Heart left ventricle (tissue), 16 donors: ENCODE data around the gene SRGAP1. TPM values are rescaled to one million over a fixed set of nuclear protein-coding genes. Genes with fewer than 3 reads are reported as not detected.

Source experiments
- ATAC-seq, 4 donors: fragments of 200-7000 bp; cut with Tn5 transposase; one replicate each; pipeline ENCODE4 v1.9.1; 2020 to 2022; ENCODE audit warnings: moderate library complexity in 4 of 4, mild to moderate bottlenecking in 3 of 4, moderate number of reproducible peaks in 1 of 4
- DNase-seq, 5 donors: peaks; one replicate each; pipeline ENCODE4 v3.0.0-alpha.2; 2020
- H3K27ac ChIP-seq, 12 donors: fragments of 200-600 bp; sonication (generic) in 4 of 12; one replicate each; pipeline versions ENCODE4 v1.5.0 to v1.8.0; 2016 to 2022; ENCODE audit warnings: mild to moderate bottlenecking in 2 of 12
- H3K27me3 ChIP-seq, 9 donors: fragments of 200-600 bp; sonication (generic) in 2 of 9; one replicate each; pipeline versions ENCODE4 v1.5.1 to v1.8.0; 2016 to 2022; ENCODE audit warnings: mild to moderate bottlenecking in 3 of 9
- H3K36me3 ChIP-seq, 9 donors: fragments of 200-600 bp; sonication (generic) in 2 of 9; one replicate each; pipeline versions ENCODE4 v1.5.0 to v1.8.0; 2018 to 2022; ENCODE audit warnings: mild to moderate bottlenecking in 2 of 9
- H3K4me1 ChIP-seq, 12 donors: fragments of 200-600 bp; sonication (generic) in 4 of 12; one replicate each; pipeline versions ENCODE4 v1.5.0 to v1.8.0; 2016 to 2022; ENCODE audit warnings: mild to moderate bottlenecking in 3 of 12
- H3K4me3 ChIP-seq, 12 donors: fragments of 200-600 bp; sonication (generic) in 4 of 12; one replicate each; pipeline versions ENCODE4 v1.5.0 to v1.8.0; 2017 to 2022; ENCODE audit warnings: mild to moderate bottlenecking in 9 of 12, moderate library complexity in 4 of 12
- H3K9me3 ChIP-seq, 12 donors: fragments of 200-600 bp; sonication (generic) in 4 of 12; one replicate each; pipeline versions ENCODE4 v1.5.0 to v1.8.0; 2016 to 2022; ENCODE audit warnings: mild to moderate bottlenecking in 1 of 12
- POLR2A ChIP-seq, 2 donors: fragments of 450-650 bp; IDR thresholded peaks; one replicate each; pipeline ENCODE4 v1.6.1; 2017; ENCODE audit warnings: antibody characterized with exemption in 2 of 2, mild to moderate bottlenecking in 2 of 2, moderate library complexity in 2 of 2
- WGBS, 4 donors: extraction: QIAGEN DNeasy Blood & Tissue Kit in 2 of 4; methylation state at CpG; one replicate each; pipeline versions ENCODE4 v1.1.5 to v1.1.7; 2013 to 2018; 5-methylcytosine and 5-hydroxymethylcytosine counted together
- intact Hi-C, 10 donors: fragments of 100-400 bp; cut with DNase I; formaldehyde crosslinking; loops; one replicate each; pipeline versions ENCODE4 v1.11.1 to v1.14.2; 2022
- polyA plus RNA-seq, 2 donors: library from polyadenylated mRNA; stranded (reverse); fragments of 200-250 nt; gene quantifications; one replicate each; pipeline ENCODE4 v1.2.3, GENCODE V29; 2013
- total RNA-seq, 9 donors: library from RNA; depleted of rRNA in 2 of 9; stranded (reverse); fragments of >200 nt in 2 of 9; fragmentation: NEBNext Ultra II Directional in 3 of 9; extraction: Animal tissue kit (Norgen Biotek cat#: 25700) in 3 of 9; gene quantifications; one replicate each; pipeline versions ENCODE4 v1.1.0 to v1.2.4, GENCODE V29; 2016 to 2023
- TF ChIP-seq, protein P1 (sequence below), 12 donors: fragments of 200-600 bp; sonication (generic) in 4 of 12; IDR thresholded peaks; one replicate each; pipeline versions ENCODE4 v1.5.0 to v1.8.0; 2018 to 2022; ENCODE audit warnings: antibody characterized with exemption in 12 of 12, mild to moderate bottlenecking in 5 of 12
- donor health status: ischemic (EF 13 %, LVEDD 7.1; RV severe dilation, severe dysfunction).
- donor health status: healthy with polysubstance abuse.
- donor health status: DM: no; HTN: yes; CAD: no.
- donor health status: DM: no; HTN: no; CAD: no.
- donor health status: ischemic (EF 25% LVEDD 6.9; RV normal size, moderate dysfunction).
- donor health status: ischemic (EF 25% LVEDD 5.7; RV mildly dilated, moderate dysfunction).
- donor health status: healthy.
- donor health status: DM: yes; HTN: yes; CAD: no.
- donor health status: ischemic (EF 35%, LVEDD 5.7; RV mildly dilated, moderate dysfunction).
- donor health status: nonischemic (EF 11% LVEDD 7.7; RV severe dilation, severe dysfunction).
- donor health status: DM: yes; HTN: yes; CAD: no.
- donor health status: PGD.
- donor health status: ischemic (EF 29% LVEDD 5.4; RV normal size, mild dysfunction).
- donor health status: nonischemic (EF 23%, LVEDD 6.1; RV moderate dilation, normal function).

SRGAP1 gene
- total and polyA plus RNA-seq, 11 donors = 1.3 to 10.6 (median 4.5) TPM

DNA sequence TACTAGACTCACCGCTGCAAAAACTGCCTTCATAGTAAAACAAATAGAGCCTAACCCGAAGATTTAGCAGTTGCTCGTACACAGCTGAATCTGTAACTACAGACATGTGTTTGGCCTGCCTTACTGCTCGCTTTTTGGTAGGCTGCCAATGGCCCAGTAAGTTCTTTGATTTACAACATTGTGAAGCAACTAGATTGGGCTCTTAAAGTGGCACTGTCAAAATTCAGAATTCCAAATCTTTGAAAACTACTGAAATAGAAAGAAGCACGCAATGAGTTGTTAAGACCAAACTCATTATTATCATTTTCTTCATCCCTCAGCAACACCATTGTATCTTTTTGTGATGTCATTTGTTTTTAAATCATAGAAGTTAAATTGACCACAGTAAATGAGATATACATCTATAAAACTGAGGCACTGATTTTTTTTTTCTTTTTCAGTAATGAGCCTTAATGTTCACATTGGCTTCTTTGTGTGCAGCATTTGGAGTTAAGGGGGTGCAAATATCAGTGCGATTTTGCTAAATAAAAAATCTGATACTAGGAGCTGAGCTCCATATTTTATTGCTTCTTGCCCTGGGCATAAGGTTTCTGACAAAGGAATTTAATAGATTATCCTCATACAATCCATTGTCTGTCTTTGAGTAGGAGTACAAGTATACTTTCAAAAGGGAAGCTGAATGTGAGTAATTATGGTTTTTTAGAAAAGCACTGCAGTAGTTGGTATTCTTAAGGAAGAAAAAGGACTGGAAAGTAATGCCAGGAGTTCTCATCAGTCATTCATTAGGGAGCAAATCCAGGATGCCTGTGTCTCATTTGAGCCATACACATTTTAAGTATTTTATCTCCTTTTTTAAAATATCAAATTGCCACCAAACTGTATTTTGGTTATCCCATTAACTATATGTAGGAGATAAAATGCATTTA lies 239.0 kb downstream of the SRGAP1 start:
- Histone ChIP-seq H3K36me3 (peaks cover 0 to 17% (median 4%) of the 10 kb centered on the region in 9 donors), H3K9me3 (no peaks in the 10 kb centered on the region), H3K27me3 (no peaks in the 10 kb centered on the region), H3K4me3 (peak overlapping the region in 1 of 12 donors; percentile 6), H3K27ac (peak overlapping the region; percentile 35 to 84 (median 74)), H3K4me1 (peaks cover 0 to 52% (median 26%) of the 10 kb centered on the region in 12 donors)
- peak; percentile 88 to 91 (median 90) for ATAC-seq
- intact Hi-C loops = loop anchor here in 4 of 10 donors (5.0 to 10.0 kb wide), 2 partner anchors 239 to 241 kb away; partner anchors contain the start of gene SRGAP1 (in 4 of the 4)
- WGBS, 4 donors = 31 to 40% (median 37%) methylated on average over 6 of the region's 6 CpGs
- DNase-seq = peak in 4 of 5 donors; percentile 81 to 85 (median 84)
- TF ChIP-seq POLR2A (IDR thresholded peaks at IDR 0.05) = no peak
- TF ChIP-seq, protein P1, sequence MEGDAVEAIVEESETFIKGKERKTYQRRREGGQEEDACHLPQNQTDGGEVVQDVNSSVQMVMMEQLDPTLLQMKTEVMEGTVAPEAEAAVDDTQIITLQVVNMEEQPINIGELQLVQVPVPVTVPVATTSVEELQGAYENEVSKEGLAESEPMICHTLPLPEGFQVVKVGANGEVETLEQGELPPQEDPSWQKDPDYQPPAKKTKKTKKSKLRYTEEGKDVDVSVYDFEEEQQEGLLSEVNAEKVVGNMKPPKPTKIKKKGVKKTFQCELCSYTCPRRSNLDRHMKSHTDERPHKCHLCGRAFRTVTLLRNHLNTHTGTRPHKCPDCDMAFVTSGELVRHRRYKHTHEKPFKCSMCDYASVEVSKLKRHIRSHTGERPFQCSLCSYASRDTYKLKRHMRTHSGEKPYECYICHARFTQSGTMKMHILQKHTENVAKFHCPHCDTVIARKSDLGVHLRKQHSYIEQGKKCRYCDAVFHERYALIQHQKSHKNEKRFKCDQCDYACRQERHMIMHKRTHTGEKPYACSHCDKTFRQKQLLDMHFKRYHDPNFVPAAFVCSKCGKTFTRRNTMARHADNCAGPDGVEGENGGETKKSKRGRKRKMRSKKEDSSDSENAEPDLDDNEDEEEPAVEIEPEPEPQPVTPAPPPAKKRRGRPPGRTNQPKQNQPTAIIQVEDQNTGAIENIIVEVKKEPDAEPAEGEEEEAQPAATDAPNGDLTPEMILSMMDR (IDR thresholded peaks at IDR 0.05) = no peak

DNA sequence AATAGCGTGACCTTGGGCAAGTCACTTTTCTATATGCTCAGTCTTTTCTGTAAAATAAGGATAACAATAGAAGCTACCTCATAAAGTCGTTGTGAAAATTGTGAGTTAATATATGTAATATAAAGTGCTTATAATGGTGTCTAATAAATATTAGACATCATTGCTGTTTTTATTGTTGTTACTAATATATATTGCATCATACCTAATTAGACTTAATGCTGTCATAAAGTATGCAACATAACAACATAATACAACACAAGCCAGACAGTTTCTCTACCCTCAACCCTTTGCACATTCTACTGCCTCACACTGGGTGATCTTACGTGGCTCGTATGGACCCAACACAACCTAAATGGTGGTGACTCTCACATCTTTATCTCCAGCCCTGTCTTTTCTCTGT lies 240.7 kb downstream of the SRGAP1 start:
- WGBS, 4 donors = 95 to 97% (median 97%) methylated on average over 4 of the region's 4 CpGs
- DNase-seq (no peak), ATAC-seq (no peak)
- H3K4me3 ChIP-seq = no peak overlapping the region
- no peaks in the 10 kb centered on the region for H3K27me3 ChIP-seq
- H3K9me3 ChIP-seq = no peaks in the 10 kb centered on the region
- no peak for TF ChIP-seq POLR2A (IDR thresholded peaks at IDR 0.05)
- TF ChIP-seq, protein P1 (IDR thresholded peaks at IDR 0.05) = no peak
- intact Hi-C loops = loop anchor here in 4 of 10 donors (5.0 to 10.0 kb wide), 2 partner anchors 240 to 243 kb away; partner anchors contain the start of gene SRGAP1 (in 4 of the 4)
- H3K27ac ChIP-seq = no peak overlapping the region
- H3K36me3 ChIP-seq = peaks cover 0 to 1% (median 0%) of the 10 kb centered on the region in 9 donors
- peaks cover 0 to 67% (median 41%) of the 10 kb centered on the region in 12 donors for H3K4me1 ChIP-seq

DNA sequence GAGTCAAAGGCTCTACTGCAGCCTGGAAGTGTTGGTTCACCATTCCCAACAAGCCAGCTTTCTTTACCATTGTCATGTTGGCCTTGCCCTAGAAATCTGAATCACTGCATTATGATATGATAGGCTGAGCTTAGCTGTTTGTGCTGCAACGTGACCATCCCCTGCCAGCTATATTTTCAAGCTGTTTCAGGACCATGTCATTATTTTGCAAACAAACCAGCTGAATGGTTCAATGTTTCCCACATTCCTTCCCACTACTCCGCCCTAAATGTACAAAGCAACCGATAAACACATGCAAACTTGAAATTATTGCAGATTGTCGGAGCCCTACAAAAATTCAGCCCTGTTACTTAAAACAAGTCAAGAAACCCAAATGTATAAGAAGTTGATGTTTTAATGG lies 241.5 kb downstream of the SRGAP1 start:
- Histone ChIP-seq H3K27me3 (no peaks in the 10 kb centered on the region), H3K36me3 (no peaks in the 10 kb centered on the region), H3K9me3 (no peaks in the 10 kb centered on the region), H3K27ac (no peak overlapping the region), H3K4me3 (no peak overlapping the region), H3K4me1 (peaks cover 0 to 63% (median 39%) of the 10 kb centered on the region in 12 donors)
- intact Hi-C loops = loop anchor here in 4 of 10 donors (5.0 to 10.0 kb wide), 2 partner anchors 241 to 244 kb away; partner anchors contain the start of gene SRGAP1 (in 4 of the 4)
- 85 to 89% (median 86%) methylated on average over 4 of the region's 4 CpGs for WGBS, 4 donors
- ATAC-seq (no peak), DNase-seq (no peak)
- no peak for TF ChIP-seq POLR2A (IDR thresholded peaks at IDR 0.05)
- TF ChIP-seq, protein P1 (IDR thresholded peaks at IDR 0.05) = no peak

DNA sequence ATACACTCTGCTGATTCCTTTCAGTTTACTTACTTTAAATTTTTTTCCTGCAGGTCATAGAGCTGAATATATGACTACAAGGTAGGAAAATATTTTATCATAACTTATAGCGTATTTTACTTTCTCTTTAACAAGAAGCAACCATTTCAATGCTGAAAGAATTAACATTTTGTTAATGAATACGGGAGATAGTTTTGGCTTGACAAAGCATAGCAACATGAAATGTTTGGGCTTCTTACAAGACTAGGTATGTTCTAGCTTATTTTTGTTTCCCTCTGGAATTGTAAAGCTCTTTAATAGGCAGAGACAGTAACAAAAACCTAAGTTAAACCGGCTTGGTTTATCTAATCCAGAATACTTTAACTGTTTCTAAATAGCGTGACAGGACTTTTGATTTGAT lies 242.4 kb downstream of the SRGAP1 start:
- peaks cover 0 to 56% (median 37%) of the 10 kb centered on the region in 12 donors for H3K4me1 ChIP-seq
- H3K27ac ChIP-seq = peak overlapping the region in 3 of 12 donors; percentile 12 to 83 (median 81)
- H3K27me3 ChIP-seq = no peaks in the 10 kb centered on the region
- H3K36me3 ChIP-seq = no peaks in the 10 kb centered on the region
- intact Hi-C loops = loop anchor here in 4 of 10 donors (5.0 to 10.0 kb wide), 2 partner anchors 242 to 245 kb away; partner anchors contain the start of gene SRGAP1 (in 4 of the 4)
- 73 to 81% (median 76%) methylated on average over 4 of the region's 4 CpGs for WGBS, 4 donors
- no peaks in the 10 kb centered on the region for H3K9me3 ChIP-seq
- no peak for TF ChIP-seq POLR2A (IDR thresholded peaks at IDR 0.05)
- TF ChIP-seq, protein P1 (IDR thresholded peaks at IDR 0.05) = no peak
- H3K4me3 ChIP-seq = no peak overlapping the region
- DNase-seq (no peak), ATAC-seq (no peak)
